ENCODE measurements around the gene TBC1D1.

- TF ChIP-seq CTCF (conservative IDR thresholded peaks at IDR 0.05; ENCODE audit: low read depth, low read length) (no peak), EZH2 (IDR thresholded peaks at IDR 0.05; ENCODE audit: borderline replicate concordance, low read depth, low read length, poor library complexity, severe bottlenecking) (no peak)
Observed at GRCh38 chr4:38109896-38110295, 219.0 kb downstream of the TBC1D1 start.
